H9 (cell line): Measurements from ENCODE around the gene CDKAL1. TPM values are rescaled to one million over a fixed set of nuclear protein-coding genes. Genes with fewer than 3 reads are reported as not detected.

ENCODE experiments used
- DNase-seq: peaks from one replicate; pipeline ENCODE4 v3.0.0-alpha.2; 2017
- H2AFZ ChIP-seq: one replicate; pipeline ENCODE4 v1.6.1; 2013; ENCODE audit warnings: mild to moderate bottlenecking, low read length, control low read depth, moderate library complexity
- H2AK5ac ChIP-seq: 2 replicates; pipeline ENCODE4 v1.6.1; 2013; ENCODE audit warnings: low read length, control low read depth, mixed read lengths; ENCODE audit not compliant: insufficient read length
- H2BK120ac ChIP-seq: one replicate; pipeline ENCODE4 v1.6.1; 2013; ENCODE audit warnings: low read depth, mild to moderate bottlenecking, low read length, control low read depth, inconsistent platforms; ENCODE audit not compliant: poor library complexity, severe bottlenecking
- H2BK12ac ChIP-seq: 2 replicates; pipeline ENCODE4 v1.6.1; 2013; ENCODE audit warnings: low read length, control low read depth, mixed read lengths, low read depth; ENCODE audit not compliant: insufficient read length
- H2BK15ac ChIP-seq: 2 replicates; pipeline ENCODE4 v1.6.1; 2013; ENCODE audit warnings: low read depth, low read length, control low read depth
- H2BK20ac ChIP-seq: one replicate; pipeline ENCODE4 v1.6.1; 2013; ENCODE audit warnings: low read depth, mild to moderate bottlenecking, low read length, control low read depth, inconsistent platforms; ENCODE audit not compliant: poor library complexity, severe bottlenecking
- H2BK5ac ChIP-seq: 2 replicates; pipeline ENCODE4 v1.6.1; 2013; ENCODE audit warnings: low read length, control low read depth, mixed read lengths; ENCODE audit not compliant: insufficient read length
- H3K14ac ChIP-seq: 2 replicates; pipeline ENCODE4 v1.6.1; 2013; ENCODE audit warnings: low read length, control low read depth; ENCODE audit not compliant: insufficient read depth
- H3K18ac ChIP-seq: 2 replicates; pipeline ENCODE4 v1.6.1; 2013; ENCODE audit warnings: low read depth, mild to moderate bottlenecking, mixed read lengths, low read length, control low read depth; ENCODE audit not compliant: insufficient read length
- H3K23ac ChIP-seq: 2 replicates; pipeline ENCODE4 v1.6.1; 2013; ENCODE audit warnings: low read length, control low read depth, mixed read lengths, low read depth; ENCODE audit not compliant: insufficient read length
- H3K23me2 ChIP-seq: 2 replicates; pipeline ENCODE4 v1.6.1; 2013; ENCODE audit warnings: low read depth, mild to moderate bottlenecking, mixed read lengths, low read length, control low read depth; ENCODE audit not compliant: insufficient read length, poor library complexity, severe bottlenecking
- H3K27ac ChIP-seq: 2 replicates; pipeline ENCODE4 v1.5.1; 2013; ENCODE audit warnings: low read length, control low read depth, mixed read lengths, low read depth; ENCODE audit not compliant: insufficient read length
- H3K27me3 ChIP-seq: 2 replicates; pipeline ENCODE4 v1.6.1; 2013; ENCODE audit warnings: low read length, control low read depth, inconsistent platforms; ENCODE audit not compliant: insufficient read depth
- H3K4ac ChIP-seq: 2 replicates; pipeline ENCODE4 v1.6.1; 2013; ENCODE audit warnings: low read depth, mild to moderate bottlenecking, control low read depth, inconsistent platforms, low read length, moderate library complexity
- H3K4me1 ChIP-seq: 2 replicates; pipeline ENCODE4 v1.6.1; 2013; ENCODE audit warnings: low read length, control low read depth, inconsistent platforms; ENCODE audit not compliant: insufficient read depth
- H3K4me2 ChIP-seq: 2 replicates; pipeline ENCODE4 v1.6.1; 2013; ENCODE audit warnings: low read length, control low read depth, mixed read lengths; ENCODE audit not compliant: insufficient read length, insufficient read depth
- H3K56ac ChIP-seq: 2 replicates; pipeline ENCODE4 v1.6.1; 2013; ENCODE audit warnings: low read depth, mild to moderate bottlenecking, mixed read lengths, low read length, control low read depth; ENCODE audit not compliant: insufficient read length
- H3K79me1 ChIP-seq: 2 replicates; pipeline ENCODE4 v1.6.1; 2013; ENCODE audit warnings: low read depth, mild to moderate bottlenecking, moderate library complexity, low read length, control low read depth, inconsistent platforms; ENCODE audit not compliant: insufficient read depth, poor library complexity, severe bottlenecking
- H3K79me2 ChIP-seq: 2 replicates; pipeline ENCODE4 v1.6.1; 2013; ENCODE audit warnings: low read length, control low read depth, inconsistent platforms; ENCODE audit not compliant: insufficient read depth
- H3K9ac ChIP-seq: 2 replicates; pipeline ENCODE4 v1.6.1; 2013; ENCODE audit warnings: low read length, control low read depth, mixed read lengths; ENCODE audit not compliant: insufficient read length; ENCODE audit errors: extremely low read depth
- H3K9me3 ChIP-seq: one replicate; pipeline ENCODE4 v1.6.1; 2013; ENCODE audit warnings: low read depth, low read length, inconsistent platforms; ENCODE audit not compliant: control insufficient read depth
- H3T11ph ChIP-seq: one replicate; pipeline ENCODE4 v1.6.1; 2013; ENCODE audit warnings: mild to moderate bottlenecking, low read length, control low read depth, inconsistent platforms
- H4K20me1 ChIP-seq: one replicate; pipeline ENCODE4 v1.6.1; 2013; ENCODE audit not compliant: control insufficient read depth, insufficient read length, insufficient read depth
- H4K5ac ChIP-seq: 2 replicates; pipeline ENCODE4 v1.6.1; 2013; ENCODE audit warnings: low read depth, mild to moderate bottlenecking, mixed read lengths, low read length, control low read depth; ENCODE audit not compliant: insufficient read length
- H4K8ac ChIP-seq: replicated peaks from 2 replicates; pipeline ENCODE4 v1.6.1; 2013; ENCODE audit warnings: low read length, control low read depth, mixed read lengths, low read depth; ENCODE audit not compliant: insufficient read length
- H4K91ac ChIP-seq: 2 replicates; pipeline ENCODE4 v1.6.1; 2013; ENCODE audit warnings: low read depth, mild to moderate bottlenecking, moderate library complexity, mixed read lengths, low read length, control low read depth; ENCODE audit not compliant: insufficient read length
- H3K27ac Mint-ChIP-seq, 3 experiments: 2 replicates in 2 of 3; 3 replicates in 1 of 3; pipeline ENCODE4 v1.8.0; 2020 to 2021; ENCODE audit warnings: mixed read lengths in 3 of 3, mild to moderate bottlenecking in 1 of 3, moderate library complexity in 1 of 3
- H3K27me3 Mint-ChIP-seq: 2 replicates; pipeline ENCODE4 v1.8.0; 2021; ENCODE audit warnings: low read depth, mild to moderate bottlenecking, moderate library complexity, mixed read lengths
- H3K36me3 Mint-ChIP-seq, 3 experiments: 2 replicates in 2 of 3; 3 replicates in 1 of 3; pipeline ENCODE4 v1.8.0; 2020 to 2021; ENCODE audit warnings: low read depth in 3 of 3, mixed read lengths in 3 of 3; ENCODE audit not compliant: insufficient read depth in 1 of 3
- H3K4me1 Mint-ChIP-seq, 2 experiments: 2 replicates each; pipeline ENCODE4 v1.8.0; 2020; ENCODE audit warnings: mixed read lengths in 2 of 2
- H3K4me3 Mint-ChIP-seq, 2 experiments: 2 replicates in 1 of 2; 3 replicates in 1 of 2; pipeline ENCODE4 v1.8.0; 2020 to 2021; ENCODE audit warnings: mild to moderate bottlenecking in 2 of 2, mixed read lengths in 2 of 2, moderate library complexity in 1 of 2
- H3K9me3 Mint-ChIP-seq, 2 experiments: 2 replicates in 1 of 2; 3 replicates in 1 of 2; pipeline ENCODE4 v1.8.0; 2020; ENCODE audit warnings: mild to moderate bottlenecking in 2 of 2, mixed read lengths in 2 of 2, moderate library complexity in 1 of 2
- WGBS: extraction: QIAGEN DNeasy Blood & Tissue Kit; methylation state at CpG from one replicate; pipeline ENCODE4 v1.1.7; 2013; ENCODE audit warnings: missing lambda C conversion rate, low lambda C conversion rate, mixed read lengths; ENCODE audit not compliant: insufficient read length; ENCODE audit errors: extremely low coverage; 5-methylcytosine and 5-hydroxymethylcytosine counted together
- total RNA-seq: library from RNA; stranded (reverse); gene quantifications from 2 replicates; pipeline ENCODE4 v1.2.1, GENCODE V29; 2021
- TF ChIP-seq, protein P1 (sequence below): fragments of 200-600 bp; sonication (generic); conservative IDR thresholded peaks from 3 replicates; pipeline ENCODE4 v1.8.0; 2021; ENCODE audit warnings: antibody characterized with exemption, mild to moderate bottlenecking

Gene CDKAL1
- total RNA-seq, 1 experiment from 2014 or later: 23.0 TPM

DNA sequence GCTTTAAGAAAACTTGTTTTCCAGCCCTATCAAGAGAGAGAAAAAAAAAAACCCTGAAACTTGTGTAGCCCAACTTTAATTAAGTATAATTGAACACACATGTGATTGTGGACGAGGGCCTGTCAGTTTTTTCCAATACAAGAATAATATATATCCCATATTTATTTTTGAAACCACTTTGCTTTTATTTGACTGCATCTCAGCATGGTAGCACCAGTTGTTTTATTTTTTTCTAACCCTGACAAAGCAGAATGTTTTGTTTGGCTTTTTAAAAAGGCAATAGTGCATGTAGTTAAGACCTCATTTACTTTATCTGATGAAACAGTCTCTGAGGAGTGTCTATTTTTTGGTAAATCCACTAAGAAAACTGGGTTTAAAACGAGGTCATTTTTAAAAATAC, 257.7 kb downstream of the CDKAL1 start:
- TF ChIP-seq, protein P1, sequence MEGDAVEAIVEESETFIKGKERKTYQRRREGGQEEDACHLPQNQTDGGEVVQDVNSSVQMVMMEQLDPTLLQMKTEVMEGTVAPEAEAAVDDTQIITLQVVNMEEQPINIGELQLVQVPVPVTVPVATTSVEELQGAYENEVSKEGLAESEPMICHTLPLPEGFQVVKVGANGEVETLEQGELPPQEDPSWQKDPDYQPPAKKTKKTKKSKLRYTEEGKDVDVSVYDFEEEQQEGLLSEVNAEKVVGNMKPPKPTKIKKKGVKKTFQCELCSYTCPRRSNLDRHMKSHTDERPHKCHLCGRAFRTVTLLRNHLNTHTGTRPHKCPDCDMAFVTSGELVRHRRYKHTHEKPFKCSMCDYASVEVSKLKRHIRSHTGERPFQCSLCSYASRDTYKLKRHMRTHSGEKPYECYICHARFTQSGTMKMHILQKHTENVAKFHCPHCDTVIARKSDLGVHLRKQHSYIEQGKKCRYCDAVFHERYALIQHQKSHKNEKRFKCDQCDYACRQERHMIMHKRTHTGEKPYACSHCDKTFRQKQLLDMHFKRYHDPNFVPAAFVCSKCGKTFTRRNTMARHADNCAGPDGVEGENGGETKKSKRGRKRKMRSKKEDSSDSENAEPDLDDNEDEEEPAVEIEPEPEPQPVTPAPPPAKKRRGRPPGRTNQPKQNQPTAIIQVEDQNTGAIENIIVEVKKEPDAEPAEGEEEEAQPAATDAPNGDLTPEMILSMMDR: no peak
- Histone ChIP-seq H4K5ac (no peak overlapping the region), H2AK5ac (no peak overlapping the region), H4K8ac (no peak overlapping the region), H4K91ac (no peak overlapping the region), H2AFZ (no peak overlapping the region), H3K79me2 (no peaks in the 10 kb centered on the region), H3K18ac (no peak overlapping the region), H3T11ph (no peak overlapping the region), H3K23ac (no peak overlapping the region), H3K56ac (no peak overlapping the region), H3K23me2 (no peaks in the 10 kb centered on the region), H3K9me3 (no peaks in the 10 kb centered on the region), H3K14ac (no peak overlapping the region), H3K27ac (no peak overlapping the region), H3K4ac (no peak overlapping the region), H4K20me1 (no peaks in the 10 kb centered on the region), H2BK15ac (no peak overlapping the region), H2BK5ac (peak overlapping the region; percentile 21), H3K27me3 (no peaks in the 10 kb centered on the region), H2BK12ac (no peak overlapping the region), H3K4me2 (no peak overlapping the region), H3K79me1 (no peaks in the 10 kb centered on the region), H2BK120ac (no peak overlapping the region), H2BK20ac (no peak overlapping the region), H3K9ac (no peak overlapping the region), H3K4me1 (peaks cover 2% of the 10 kb centered on the region; the same call in 1 of the 2 replicates)
- Mint-ChIP-seq H3K27me3 (no peaks in the 10 kb centered on the region), H3K4me3 (no peak overlapping the region), H3K27ac (peak overlapping the region in 2 of 3 experiments; percentile 16 to 63; a peak in 2 of 7 replicates), H3K4me1 (peaks cover 13 to 20% of the 10 kb centered on the region in 2 experiments), H3K9me3 (no peaks in the 10 kb centered on the region), H3K36me3 (peaks cover 0 to 6% (median 4%) of the 10 kb centered on the region in 3 experiments; a peak in 4 of 7 replicates)
- DNase-seq: no peak
- no CpG with 5 or more reads among the region's 2 CpGs for WGBS
